Retinal pigment epithelial cell (primary cell): ENCODE results near the gene ISX.
"Not testable (repeated sequence)": the region's sequence is repeated elsewhere in the genome, so short reads cannot be mapped to it uniquely, and the experiment has no call there.

Experiments used
- DNase-seq: peaks from one replicate; pipeline ENCODE4 v3.0.0-alpha.2; 2010; ENCODE audit warnings: low read depth
- H3K4me3 ChIP-seq: 2 replicates; pipeline ENCODE4 v1.5.1; 2011; ENCODE audit warnings: mild to moderate bottlenecking, low read length, control low read depth, moderate library complexity
- TF ChIP-seq, protein P1 (sequence below): conservative IDR thresholded peaks from 2 replicates; pipeline ENCODE4 v1.5.1; 2011; ENCODE audit warnings: low read depth, low read length, control low read depth, inconsistent platforms

Gene ISX

DNA sequence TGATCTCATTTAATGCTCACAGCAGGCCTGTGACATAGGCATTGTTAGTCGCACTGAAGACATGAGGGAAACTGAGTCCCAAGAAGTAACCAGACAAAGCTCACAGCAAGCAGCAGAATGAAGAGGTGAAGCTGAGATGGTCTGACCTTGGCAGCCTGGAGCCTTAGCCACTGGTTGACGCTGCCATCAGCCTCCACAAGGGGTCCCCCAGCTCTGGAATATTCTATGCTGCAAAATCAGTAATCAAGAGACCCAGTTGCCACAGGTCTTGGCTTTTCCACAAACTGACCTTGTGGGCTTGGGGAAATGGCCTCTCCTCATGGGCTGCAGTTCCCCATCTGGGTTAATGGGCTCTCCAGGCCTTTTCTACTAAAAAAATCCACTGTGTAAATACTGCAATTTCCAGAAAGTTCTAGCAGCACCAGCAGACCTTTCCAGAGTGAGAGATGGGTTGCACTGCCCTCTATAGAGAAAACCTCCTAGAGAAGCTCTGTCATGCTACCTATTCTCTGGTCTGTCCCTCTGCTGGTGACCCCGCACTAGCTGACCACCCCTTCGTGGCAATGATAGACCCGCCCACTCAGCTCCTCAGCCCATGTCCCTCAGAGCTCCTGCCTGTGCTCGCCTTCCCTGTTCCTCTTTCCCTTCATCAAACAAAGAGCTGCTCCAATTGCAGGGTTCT, 22.6 kb upstream of the ISX start:
- TF ChIP-seq, protein P1, sequence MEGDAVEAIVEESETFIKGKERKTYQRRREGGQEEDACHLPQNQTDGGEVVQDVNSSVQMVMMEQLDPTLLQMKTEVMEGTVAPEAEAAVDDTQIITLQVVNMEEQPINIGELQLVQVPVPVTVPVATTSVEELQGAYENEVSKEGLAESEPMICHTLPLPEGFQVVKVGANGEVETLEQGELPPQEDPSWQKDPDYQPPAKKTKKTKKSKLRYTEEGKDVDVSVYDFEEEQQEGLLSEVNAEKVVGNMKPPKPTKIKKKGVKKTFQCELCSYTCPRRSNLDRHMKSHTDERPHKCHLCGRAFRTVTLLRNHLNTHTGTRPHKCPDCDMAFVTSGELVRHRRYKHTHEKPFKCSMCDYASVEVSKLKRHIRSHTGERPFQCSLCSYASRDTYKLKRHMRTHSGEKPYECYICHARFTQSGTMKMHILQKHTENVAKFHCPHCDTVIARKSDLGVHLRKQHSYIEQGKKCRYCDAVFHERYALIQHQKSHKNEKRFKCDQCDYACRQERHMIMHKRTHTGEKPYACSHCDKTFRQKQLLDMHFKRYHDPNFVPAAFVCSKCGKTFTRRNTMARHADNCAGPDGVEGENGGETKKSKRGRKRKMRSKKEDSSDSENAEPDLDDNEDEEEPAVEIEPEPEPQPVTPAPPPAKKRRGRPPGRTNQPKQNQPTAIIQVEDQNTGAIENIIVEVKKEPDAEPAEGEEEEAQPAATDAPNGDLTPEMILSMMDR = no peak
- H3K4me3 ChIP-seq = no peak overlapping the region
- no peak for DNase-seq

DNA sequence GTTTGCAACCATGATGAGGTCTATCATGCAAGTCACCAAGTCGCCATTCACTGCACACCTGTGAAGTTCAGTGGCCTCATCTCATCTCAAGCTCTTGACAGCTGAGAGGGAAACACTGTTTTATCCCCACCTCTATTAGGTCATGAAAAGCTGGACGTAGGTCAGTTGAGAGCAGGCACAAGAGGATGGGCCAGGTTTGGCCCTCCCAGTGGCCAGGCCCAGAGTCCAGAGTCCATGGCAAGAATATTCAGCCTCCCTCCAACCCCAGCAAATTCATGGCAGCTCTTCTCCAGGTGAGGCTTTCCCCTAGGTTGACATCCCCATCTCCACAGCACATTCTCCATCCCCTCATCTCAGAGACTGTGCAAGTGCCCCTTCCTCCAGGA, 22.0 kb upstream of the ISX start:
- TF ChIP-seq, protein P1 = no peak
- no peak for DNase-seq
- no peak overlapping the region for H3K4me3 ChIP-seq

DNA sequence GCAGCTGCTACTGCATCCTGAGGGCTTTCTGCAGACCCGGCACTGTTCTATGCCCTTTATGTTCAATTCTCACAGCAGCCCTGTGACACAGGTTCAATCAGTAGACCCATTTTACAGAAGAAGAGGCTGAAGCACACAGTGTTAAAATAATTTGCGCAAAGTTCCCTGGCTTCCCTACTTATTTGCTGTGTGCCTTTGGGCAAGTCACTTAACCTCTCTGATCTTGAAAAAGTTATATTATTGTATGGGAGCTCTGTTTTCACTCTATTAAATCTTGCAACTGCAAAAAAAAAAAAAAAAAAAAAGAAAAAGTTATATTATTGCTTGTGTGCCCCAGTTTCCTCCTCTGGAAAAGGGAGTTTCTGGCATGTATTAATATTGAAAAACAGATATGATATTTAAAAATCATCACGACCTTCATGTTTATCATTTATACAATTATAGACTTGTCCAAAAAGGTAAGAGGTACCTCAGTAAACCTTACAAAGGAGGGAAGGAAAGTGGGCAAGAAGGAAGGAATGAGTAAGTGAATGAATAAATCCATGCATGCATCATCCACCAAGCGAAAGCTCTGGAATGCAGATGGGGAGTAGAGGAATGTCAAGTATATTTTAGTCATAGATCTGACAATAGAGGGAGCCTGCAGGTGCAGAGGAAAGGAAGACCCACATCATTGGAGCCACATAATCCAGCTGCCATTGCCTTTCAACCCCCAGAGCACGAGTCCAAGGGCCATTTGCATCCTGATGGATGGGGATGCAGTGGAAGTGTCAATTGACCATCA, 21.2 kb upstream of the ISX start:
- TF ChIP-seq, protein P1 = no peak
- H3K4me3 ChIP-seq = no peak overlapping the region
- DNase-seq = no peak

DNA sequence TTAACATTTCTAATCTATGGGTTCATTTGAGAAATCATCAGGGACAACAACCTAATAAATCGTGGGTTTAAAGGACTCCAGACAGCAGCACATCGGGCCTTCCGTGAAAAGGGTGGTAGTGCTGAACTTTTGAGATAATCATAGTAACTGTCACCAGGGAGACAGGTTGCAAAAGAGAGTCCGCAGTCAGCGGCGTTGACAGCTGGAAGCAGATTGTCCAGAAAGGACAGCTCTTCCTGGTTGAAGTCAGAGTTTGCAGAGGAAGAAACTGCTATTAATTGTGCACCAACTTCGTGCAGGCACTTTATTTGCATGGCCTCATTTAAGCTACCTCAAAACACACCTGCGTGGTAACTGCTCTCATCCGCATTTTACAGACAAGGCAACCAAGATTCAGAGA, 20.5 kb upstream of the ISX start:
- DNase-seq = no peak
- H3K4me3 ChIP-seq = no peak overlapping the region
- TF ChIP-seq, protein P1 = no peak

DNA sequence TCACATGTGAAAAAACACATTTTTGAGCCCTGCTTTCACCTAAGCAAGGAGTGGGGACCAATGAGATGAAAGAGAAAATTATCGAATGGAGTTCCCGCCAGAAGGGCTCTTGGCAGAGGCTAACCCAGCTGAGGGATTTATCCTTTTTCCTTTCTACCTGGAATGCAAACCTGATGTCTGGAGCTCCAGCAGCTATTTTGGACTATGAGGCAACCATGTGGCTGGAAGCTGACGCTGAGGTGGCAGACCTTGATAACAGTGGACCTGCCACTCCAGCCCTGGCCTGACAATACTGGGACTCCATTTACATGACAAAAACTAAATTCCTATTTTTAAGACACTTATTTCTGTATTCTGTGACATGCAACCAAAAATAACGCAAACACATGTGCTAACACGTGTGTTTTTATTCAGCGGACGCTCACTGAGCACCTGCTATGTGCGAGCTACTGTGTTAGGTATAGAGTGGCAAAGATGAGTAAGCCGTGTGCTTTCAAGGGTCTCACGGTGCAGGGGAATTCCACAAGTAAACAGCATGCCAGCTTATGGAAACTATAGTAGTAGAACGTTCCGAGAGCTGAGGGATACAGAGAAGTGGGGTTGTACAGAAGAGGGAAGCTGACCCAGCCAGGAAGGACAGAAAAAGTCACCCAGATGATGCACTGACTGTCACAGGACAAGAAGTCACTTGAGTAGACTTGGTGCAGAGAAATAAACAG, 19.1 kb upstream of the ISX start:
- H3K4me3 ChIP-seq = no peak overlapping the region
- TF ChIP-seq, protein P1 = no peak
- DNase-seq = no peak

DNA sequence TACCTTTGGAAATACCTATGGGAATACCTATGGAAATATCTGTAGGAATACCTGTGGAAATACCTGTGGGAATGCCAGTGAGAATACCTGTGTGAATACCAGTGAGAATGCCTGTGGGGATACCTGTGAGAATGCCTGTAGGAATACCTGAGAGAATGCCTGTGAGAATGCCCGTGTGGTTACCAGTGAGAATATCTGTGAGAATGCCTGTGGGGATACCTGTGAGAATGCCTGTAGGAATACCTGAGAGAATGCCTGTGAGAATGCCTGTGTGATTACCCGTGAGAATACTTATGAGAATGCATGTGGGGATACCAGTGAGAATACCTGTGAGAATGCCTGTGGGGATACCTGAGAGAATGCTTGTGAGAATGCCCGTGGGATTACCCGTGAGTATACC, 15.9 kb upstream of the ISX start:
- DNase-seq, H3K4me3 ChIP-seq: not testable (repeated sequence)

DNA sequence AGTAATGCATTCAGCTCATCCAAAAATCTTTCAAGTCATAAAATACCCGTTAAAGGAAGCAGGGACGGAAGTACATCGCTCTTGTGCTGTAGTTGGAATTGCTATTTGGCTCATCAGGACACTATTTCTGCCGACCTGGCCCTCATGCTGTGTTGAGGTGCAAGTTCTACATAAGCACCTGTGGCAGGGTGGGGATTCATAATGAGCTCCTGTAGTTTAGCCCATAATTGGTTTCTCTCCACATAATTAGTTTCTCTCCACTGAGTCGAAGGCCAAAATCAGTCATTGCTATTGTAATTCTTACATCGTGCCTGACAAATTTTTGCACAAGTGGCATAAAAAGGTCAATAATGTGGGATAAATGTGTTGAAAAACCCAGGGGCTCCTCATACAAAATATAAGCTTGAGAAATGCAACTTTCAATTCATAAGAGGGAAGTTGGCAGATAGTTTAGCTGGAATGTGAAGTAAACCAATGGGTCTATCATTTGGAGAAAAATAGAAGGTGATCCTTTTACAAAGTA, 14.9 kb upstream of the ISX start:
- no peak for DNase-seq
- H3K4me3 ChIP-seq = no peak overlapping the region
- TF ChIP-seq, protein P1 = no peak
